Eye (tissue), 1 donor: ENCODE data around the gene SUMO2.
"Not testable (repeated sequence)": the region's sequence is repeated elsewhere in the genome, so short reads cannot be mapped to it uniquely, and the experiment has no call there.

Experiments used
- DNase-seq: peaks from one replicate; pipeline ENCODE4 v3.0.0-alpha.2; 2015

SUMO2 gene

GRCh38 chr17:75181608-75182318 is 996 bp downstream of the SUMO2 start:
- DNase-seq, result peak; percentile 42

GRCh38 chr17:75181110-75181509 is 1.6 kb downstream of the SUMO2 start:
- no peak for DNase-seq

GRCh38 chr17:75178453-75178852 is 4.3 kb downstream of the SUMO2 start:
- DNase-seq, result no peak

GRCh38 chr17:75176625-75177024 is 6.1 kb downstream of the SUMO2 start:
- no peak for DNase-seq

GRCh38 chr17:75174996-75175395 is 7.8 kb downstream of the SUMO2 start:
- DNase-seq, result no peak

GRCh38 chr17:75173526-75173925 is 9.2 kb downstream of the SUMO2 start:
- DNase-seq, result no peak

GRCh38 chr17:75168998-75169397 is 13.8 kb downstream of the SUMO2 start:
- no peak for DNase-seq

GRCh38 chr17:75164606-75165005 is 18.2 kb downstream of the SUMO2 start:
- not testable (repeated sequence) for DNase-seq

GRCh38 chr17:75163074-75163473 is 19.7 kb downstream of the SUMO2 start:
- no peak for DNase-seq

GRCh38 chr17:75160211-75160610 is 22.5 kb downstream of the SUMO2 start:
- no peak for DNase-seq

- no peak for DNase-seq
Measured at GRCh38 chr17:75159196-75160031, 23.3 kb downstream of the SUMO2 start.

- DNase-seq, result not testable (repeated sequence)
Measured at GRCh38 chr17:75158480-75158879, 24.3 kb downstream of the SUMO2 start.

GRCh38 chr17:75155191-75155601 is 27.6 kb downstream of the SUMO2 start:
- DNase-seq, result peak; percentile 60

- peak; percentile 99 for DNase-seq
Measured at GRCh38 chr17:75154195-75155106, 28.3 kb downstream of the SUMO2 start, which contains the start of gene JPT1. Gene JPT1, minus strand, starts transcription at chr17:75154512. Its CDS starts 115 bp downstream, at chr17:75154397.

- DNase-seq, result no peak
Measured at GRCh38 chr17:75153780-75154194, 29.0 kb downstream of the SUMO2 start.

- DNase-seq, result peak; percentile 86
Measured at GRCh38 chr17:75152922-75153779, 29.6 kb downstream of the SUMO2 start.

GRCh38 chr17:75152523-75152921 is 30.2 kb downstream of the SUMO2 start:
- no peak for DNase-seq

GRCh38 chr17:75151930-75152329 is 30.8 kb downstream of the SUMO2 start:
- DNase-seq, result peak; percentile 67

GRCh38 chr17:75147878-75148546 is 34.7 kb downstream of the SUMO2 start:
- no peak for DNase-seq

- DNase-seq, result no peak
Measured at GRCh38 chr17:75146592-75146991, 36.2 kb downstream of the SUMO2 start.

GRCh38 chr17:75144816-75145512 is 37.8 kb downstream of the SUMO2 start:
- DNase-seq, result no peak
